Hematopoietic multipotent progenitor cell treated with erythropoietin and hydrocortisone succinate and interleukin-3 and kit ligand, for 15 days (in vitro differentiated cells): ENCODE data around the gene SLC35B2.

Source experiments
- DNase-seq: peaks from one replicate; pipeline ENCODE4 v3.0.0-alpha.2; 2015; ENCODE audit warnings: low spot score

The SLC35B2 gene

DNA sequence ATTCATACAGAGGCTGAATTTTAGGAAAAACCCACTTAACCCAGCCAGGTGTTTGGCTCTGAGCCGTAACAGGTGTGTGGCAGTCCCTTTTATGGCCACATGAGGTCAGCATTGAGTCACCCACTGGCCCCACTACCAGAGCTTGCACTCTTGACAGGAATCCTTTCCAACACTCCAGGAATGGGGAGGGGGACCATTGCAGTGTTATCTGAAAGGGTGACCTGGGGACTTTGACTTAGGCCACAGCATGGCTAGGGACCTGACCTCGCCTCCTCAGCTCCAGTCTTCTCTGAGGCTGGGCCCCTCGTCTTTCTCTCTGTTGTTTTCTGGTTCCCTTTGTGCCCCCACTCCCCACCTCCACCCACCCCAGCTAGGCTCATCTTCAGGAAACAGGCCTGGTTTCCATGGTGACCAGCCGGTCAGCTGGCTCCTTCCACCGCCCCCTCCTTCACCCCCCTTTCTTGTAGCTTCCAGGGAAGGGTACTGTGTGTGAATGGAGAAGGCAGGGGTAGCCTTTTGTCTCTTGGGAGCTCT, 10.8 kb upstream of the SLC35B2 start:
- DNase-seq = peak; percentile 67

GRCh38 chr6:44267252-44267651, 9.9 kb upstream of the SLC35B2 start:
- DNase-seq = no peak

DNA sequence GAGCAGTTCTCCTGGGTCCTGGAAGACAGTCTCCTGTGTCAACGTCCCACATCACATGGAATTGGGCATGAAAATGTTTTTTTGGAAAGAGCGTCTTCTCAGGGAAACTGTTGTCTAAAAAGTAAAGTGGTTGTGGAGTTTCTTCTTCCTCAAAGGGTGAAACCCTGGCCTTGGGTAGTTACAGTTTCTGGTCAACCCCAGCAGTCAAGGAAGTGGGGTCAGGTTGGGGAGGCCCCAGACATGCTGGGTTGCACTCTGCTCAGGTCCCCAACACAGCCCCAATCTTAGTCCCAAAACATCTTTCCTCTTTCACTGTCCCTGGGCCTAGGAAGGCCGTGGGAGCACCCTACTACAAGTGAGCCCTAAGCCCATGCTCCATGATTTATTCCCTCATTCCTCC, 9.0 kb upstream of the SLC35B2 start:
- DNase-seq = no peak

- DNase-seq = no peak
Measured at GRCh38 chr6:44265722-44266233, 8.4 kb upstream of the SLC35B2 start.

GRCh38 chr6:44265007-44265721, 7.8 kb upstream of the SLC35B2 start, which contains the start of gene NFKBIE:
NFKBIE (minus strand) TSS chr6:44265551; CDS start chr6:44265346, 205 bp downstream.
- peak; percentile 74 for DNase-seq

DNA sequence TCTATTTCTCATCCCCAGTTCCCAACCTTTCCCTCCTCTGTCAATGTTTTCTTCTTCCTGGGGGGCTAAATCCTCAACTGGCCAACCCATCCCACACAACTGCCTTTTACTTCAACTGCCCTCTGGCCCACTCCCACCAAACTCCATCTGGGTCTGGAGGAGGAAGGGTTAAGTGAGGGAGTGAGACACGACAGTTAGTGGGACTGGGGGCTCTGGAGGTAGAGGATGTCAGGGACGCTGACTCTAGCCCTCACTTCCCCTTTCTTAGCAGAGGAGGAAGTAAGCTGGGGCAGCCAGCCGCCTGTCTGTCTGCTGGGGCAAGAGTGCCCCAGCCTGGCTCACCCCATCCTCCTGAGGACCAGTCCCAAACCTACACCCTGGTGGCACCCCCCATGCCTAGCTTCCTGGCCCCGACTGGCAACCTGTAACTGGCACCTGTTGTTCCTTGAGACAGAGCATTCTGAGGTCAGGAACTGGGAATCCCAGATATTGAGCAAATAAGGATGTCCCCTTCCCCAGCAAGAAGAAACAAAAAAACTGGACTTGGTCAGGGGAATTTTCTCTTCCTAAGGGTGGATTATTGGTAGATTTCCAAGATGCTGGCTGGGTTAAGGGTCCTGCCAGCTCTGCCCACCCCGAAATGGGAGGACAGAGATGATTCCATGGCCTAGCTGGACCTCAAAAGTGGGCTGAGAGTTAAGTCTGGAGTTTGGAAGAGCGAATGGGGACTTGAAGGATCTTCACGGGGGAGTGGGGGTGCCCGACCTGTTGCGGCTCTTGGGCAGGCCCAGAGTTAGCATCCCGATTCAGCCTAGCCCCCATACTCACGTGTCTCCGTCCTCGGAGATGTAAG, 7.1 kb upstream of the SLC35B2 start:
- DNase-seq = no peak

DNA sequence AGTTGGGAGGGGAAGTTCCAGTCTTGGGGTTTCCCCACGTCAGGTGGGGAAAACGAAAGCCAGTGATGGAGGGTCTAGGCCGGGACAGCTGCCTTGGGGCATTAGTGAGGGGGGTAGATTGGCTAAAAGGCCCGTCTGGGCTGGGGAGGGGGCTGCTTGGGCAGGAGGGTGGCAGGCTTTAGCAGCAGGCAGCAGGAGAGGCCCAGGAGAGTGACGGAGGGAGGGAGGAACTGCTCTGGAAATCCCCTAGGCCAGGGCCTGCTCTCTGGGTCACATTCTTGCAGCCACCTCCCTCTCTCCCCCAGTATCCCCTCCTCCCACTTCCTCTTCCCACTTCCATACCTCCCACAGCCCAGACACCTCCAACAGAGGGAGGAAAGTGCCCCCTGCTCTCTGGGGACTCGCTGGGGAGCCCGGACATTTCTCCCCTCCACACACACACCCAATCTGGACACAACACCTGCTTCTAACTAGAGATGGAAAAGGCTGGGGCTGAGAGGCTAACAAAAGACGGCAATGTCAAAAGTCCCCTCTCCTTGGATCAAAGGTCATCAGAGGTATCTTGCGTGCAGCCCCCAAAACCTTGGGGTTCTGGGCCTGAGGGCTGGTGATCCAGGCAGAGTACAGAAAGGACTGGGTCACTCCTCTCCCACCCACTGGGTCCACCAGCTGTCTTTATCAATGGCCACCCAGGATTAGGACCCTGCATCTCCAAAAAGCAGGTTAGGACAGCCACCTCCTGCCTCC, 6.2 kb upstream of the SLC35B2 start:
- no peak for DNase-seq

DNA sequence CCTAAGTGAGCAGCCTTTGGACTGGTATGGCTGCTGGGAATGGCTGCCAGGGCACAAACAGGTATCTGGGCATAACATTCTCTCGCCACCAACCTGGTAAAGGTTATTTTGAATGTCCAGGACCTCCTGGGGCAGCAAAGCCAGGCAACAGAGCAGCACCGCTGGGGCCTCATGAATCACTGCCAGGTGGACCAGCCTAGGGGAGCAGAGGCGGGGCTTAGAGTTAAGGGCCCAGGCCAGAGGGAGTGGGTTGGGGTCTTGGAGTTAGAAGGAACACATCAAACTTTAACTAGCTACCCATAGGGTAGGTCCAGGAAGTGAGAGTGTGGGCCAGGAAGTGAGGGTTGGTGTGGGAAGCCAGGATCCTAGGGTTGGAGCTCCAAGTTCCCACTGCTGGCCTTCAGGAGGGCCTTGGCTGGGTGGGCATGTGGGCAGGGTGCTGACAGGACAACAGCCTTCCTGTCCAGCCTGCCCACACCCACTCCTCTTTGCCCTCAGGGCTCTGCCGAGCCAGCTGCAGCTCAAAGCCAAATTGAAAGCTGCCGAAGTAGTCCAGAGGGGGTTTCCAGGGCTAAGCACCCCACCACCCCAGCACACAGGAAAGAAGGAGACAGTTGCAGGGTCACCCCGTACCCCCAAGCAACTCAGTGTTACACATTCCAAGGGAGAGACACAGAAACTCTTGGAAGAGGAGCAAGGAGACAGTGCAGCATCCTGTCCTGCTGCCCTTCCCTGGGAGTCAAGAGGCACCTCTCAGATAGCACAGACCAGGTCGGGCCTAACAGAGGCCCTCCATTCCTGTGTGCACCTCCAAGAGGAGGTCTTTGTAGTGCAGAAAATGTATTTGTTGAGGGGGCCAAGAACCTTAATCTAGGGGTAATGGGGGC, 5.4 kb upstream of the SLC35B2 start:
- no peak for DNase-seq

DNA sequence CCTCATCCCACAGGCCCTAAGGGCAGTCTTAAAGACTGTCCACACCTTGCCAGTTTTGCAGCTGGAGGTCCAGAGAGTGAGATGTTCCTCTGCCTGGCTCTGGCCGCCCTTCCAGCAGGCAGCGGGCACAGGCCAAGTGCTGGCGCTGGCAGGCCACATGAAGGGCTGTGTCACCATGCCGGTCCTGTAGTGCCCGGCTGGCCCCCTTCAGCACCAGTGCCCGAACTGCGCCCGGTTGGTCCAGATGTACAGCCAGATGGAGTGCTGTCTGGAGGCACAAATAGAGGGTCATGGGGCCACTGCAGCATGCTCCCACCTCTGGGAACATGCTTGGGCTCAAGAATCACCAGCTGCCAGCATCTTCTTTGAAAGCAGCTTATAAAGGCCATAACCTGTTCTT, 4.3 kb upstream of the SLC35B2 start:
- no peak for DNase-seq

- DNase-seq = no peak
Measured at GRCh38 chr6:44260451-44261297, 3.3 kb upstream of the SLC35B2 start.

DNA sequence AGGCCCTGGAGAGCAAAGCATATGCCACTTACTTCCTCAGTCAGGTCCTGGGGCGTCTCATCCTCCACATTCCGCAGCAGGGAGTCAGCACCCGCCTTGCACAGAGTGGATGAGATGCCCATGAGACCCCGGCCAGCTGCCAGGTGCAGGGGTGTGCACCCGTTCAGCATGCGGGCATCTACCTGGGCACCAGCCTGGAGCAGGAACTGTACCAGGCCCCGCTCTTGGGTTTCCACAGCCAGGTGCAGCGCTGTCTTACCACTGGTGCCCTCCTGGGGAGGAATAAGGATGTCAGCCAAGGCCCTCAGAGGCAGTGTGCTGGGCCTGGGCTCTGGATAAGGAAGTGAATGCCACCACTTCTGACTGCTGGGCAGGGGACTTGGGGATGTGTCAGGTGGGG, 2.7 kb upstream of the SLC35B2 start:
- no peak for DNase-seq

GRCh38 chr6:44258921-44259320, 1.6 kb upstream of the SLC35B2 start:
- DNase-seq = no peak

DNA sequence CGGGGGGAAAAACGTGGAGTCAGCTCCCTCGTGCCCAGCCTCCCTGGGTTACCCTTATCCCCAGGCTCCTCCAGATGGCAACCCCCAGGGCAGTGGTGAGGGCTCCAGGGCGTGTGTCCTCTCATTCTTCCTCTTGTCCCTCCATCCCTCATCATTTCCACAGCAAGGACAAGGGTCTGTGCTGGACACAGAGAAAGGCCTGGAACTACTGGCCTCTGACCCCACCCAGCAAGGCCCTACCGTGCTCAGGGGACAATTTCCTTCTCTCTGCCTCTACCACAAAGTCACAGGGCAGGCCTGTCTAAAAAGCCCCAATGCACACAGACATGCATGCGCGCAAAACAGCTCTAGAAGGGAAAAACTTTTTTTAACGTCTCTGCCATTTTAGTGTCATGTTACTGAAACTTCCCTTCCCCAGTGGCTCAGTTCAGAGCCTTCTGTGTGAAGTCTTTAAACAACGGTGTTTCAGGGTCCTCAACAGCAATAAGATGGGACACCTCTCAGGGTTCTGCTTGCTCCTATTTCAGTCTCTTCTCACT, 1.1 kb upstream of the SLC35B2 start:
- no peak for DNase-seq

DNA sequence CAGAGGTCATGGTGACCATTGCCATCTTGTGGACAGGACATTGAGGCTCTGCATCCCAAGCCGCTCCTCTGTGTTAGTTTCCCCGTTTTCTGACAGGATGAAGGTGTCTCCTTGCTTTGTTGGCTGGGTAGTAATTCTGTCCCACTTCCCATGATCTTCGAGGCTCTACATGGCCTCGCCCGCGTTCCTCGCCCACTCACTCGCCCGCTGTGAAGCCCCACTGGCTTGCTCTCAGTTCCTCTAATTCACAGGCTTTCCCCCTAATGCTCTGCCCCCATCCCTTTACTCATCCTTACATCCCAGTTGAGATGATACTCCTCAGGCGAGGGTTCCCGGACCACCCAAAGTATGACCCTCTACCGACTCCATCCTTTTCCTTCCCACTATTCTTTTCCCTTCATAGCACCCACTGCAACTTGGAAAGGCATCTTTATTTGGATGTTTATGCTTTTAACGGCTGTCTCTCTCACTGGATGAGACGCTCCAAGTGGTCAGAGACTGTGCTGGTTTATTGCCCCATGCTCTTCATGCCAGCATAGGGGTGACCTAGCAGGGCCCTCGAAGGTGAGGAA, 511 bp upstream of the SLC35B2 start:
- DNase-seq = no peak

GRCh38 chr6:44256775-44257024, 628 bp downstream of the SLC35B2 start:
- peak; percentile 10 for DNase-seq

GRCh38 chr6:44255871-44256774, 1.2 kb downstream of the SLC35B2 start:
- DNase-seq = peak; percentile 9

GRCh38 chr6:44255105-44255808, 2.1 kb downstream of the SLC35B2 start:
- no peak for DNase-seq
